NT2/D1 (cell line): ENCODE results near the gene PPM1B.

ENCODE experiments used
- SUZ12 ChIP-seq: IDR thresholded peaks from 2 replicates; pipeline ENCODE4 v1.6.1; 2011; ENCODE audit not compliant: insufficient read length, insufficient read depth; ENCODE audit errors: extremely low read depth
- ZNF274 ChIP-seq: IDR thresholded peaks from 2 replicates; pipeline ENCODE4 v1.6.1; 2011; ENCODE audit warnings: mild to moderate bottlenecking, low read depth, low read length

DNA sequence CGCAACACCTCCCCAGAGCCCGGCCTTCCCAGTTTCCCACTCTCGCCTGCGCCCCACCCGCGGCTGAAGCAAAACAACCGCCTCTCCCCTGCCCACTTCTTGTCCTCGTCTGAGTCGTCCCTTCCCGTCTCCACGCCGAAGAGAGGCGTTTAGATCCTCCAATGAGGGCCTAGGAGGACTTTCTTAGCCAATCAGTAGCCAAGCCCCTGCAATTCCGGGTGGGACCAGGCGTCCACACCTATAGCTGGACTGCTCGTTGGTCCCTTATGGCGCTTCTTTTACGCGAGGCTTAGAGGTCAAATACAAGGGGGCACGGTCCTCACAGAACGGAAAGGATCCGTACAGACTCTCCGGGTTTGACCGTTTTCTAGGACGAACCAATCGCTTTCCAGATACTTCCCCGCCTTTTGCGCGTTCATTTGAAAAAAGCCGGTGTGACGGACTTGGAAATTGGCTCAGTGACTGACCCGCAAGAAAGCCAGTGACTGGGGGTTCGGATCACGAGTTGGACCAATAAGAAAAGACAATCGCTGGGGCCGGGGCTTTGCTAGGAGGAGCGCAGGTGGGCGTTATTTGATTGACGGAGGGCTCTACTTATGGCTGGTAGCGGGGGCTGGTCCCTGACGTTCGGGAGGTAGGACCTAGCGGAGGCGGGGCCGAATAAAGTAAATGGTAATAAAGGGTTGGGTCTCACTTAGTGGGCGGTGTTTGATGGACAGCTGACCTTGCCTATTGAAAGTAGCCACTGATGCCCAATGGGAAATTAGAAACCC, 581 bp upstream of the PPM1B start:
- no peak for TF ChIP-seq ZNF274
- TF ChIP-seq SUZ12, result no peak
